Stomach (tissue), 4 donors: ENCODE measurements around the gene ZFPM1.

Source experiments
- CTCF ChIP-seq, 7 experiments: fragments of 450-650 bp in 4 of 7; fragments of 200-600 bp in 3 of 7; sonication (generic) in 3 of 7; IDR thresholded peaks; one replicate each; pipeline ENCODE4 v1.5.1; 2016 to 2019; ENCODE audit warnings: antibody characterized with exemption in 7 of 7, control low read depth in 2 of 7, mild to moderate bottlenecking in 1 of 7
- POLR2A ChIP-seq, 4 donors: fragments of 450-650 bp; IDR thresholded peaks; one replicate each; pipeline ENCODE4 v1.6.1; 2016; ENCODE audit warnings: antibody characterized with exemption in 4 of 4, control low read depth in 2 of 4, mild to moderate bottlenecking in 1 of 4, moderate library complexity in 1 of 4

GRCh38 chr16:88417684-88418476 lies 35.2 kb upstream of the ZFPM1 start:
- TF ChIP-seq CTCF (IDR thresholded peaks at IDR 0.05) (no peak), POLR2A (IDR thresholded peaks at IDR 0.05) (no peak)
